Measurements from ENCODE around the gene RAB34. TPM values are rescaled to one million over a fixed set of nuclear protein-coding genes. Genes with fewer than 3 reads are reported as not detected.

The RAB34 gene
- total and polyA plus RNA-seq, 11 donors: 11.5 to 31.7 (median 17.7) TPM

DNA sequence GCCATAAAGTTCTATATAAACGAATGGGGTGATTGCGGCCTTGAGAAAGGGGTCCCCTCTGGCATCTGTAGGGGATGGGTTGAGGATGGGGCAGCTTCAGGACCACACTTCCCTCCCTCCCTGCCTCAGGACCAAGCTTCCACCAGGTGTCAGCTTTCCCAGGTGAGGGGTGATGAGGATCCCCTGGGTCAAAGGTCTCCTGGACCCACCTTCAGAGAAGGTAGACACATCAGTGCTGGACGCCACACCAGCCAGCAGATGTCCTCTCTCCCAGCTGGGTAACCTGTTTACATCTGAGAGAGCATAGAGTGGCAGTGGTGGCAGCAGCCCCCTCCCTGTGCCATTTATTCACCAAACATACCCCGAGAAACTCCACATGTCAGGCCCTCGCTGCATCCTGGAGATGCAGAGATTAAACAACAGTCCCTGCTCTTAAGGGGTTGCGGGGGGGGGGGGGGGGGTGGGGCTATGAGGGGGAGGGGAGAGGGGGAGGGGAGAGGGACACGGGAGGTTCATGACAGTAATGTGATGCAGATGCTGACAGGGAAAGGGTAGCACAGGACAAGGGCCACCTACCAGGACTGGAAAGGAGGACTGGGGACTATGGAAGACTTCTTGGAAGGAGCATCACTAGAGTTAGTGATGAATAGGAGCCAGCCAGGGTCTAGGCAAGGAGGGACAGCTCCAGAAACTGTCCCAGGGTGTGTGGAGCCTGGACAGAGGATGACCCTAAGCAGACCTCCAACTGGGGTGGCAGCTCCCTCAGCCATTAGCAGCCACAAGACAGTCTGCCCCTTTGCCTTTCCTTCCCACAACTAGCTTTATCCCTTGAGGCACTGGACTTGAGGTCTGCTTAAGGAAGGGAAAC is 11.0 kb downstream of the RAB34 start:
- intact Hi-C loops (cut with DNase I): no loop called here
- DNase-seq (no peak), ATAC-seq (no peak)
- Histone ChIP-seq H3K27me3 (no peaks in the 10 kb centered on the region), H3K27ac (no peak overlapping the region), H3K9me3 (no peaks in the 10 kb centered on the region), H3K36me3 (peaks cover 0 to 32% (median 27%) of the 10 kb centered on the region in 9 donors), H3K4me3 (no peak overlapping the region), H3K4me1 (peaks cover 0 to 17% (median 7%) of the 10 kb centered on the region in 12 donors)
- 63 to 73% (median 67%) methylated on average over 6 to 7 of the region's 7 CpGs for WGBS, 4 donors
- TF ChIP-seq POLR2A (IDR thresholded peaks at IDR 0.05): no peak
- TF ChIP-seq, protein P1, sequence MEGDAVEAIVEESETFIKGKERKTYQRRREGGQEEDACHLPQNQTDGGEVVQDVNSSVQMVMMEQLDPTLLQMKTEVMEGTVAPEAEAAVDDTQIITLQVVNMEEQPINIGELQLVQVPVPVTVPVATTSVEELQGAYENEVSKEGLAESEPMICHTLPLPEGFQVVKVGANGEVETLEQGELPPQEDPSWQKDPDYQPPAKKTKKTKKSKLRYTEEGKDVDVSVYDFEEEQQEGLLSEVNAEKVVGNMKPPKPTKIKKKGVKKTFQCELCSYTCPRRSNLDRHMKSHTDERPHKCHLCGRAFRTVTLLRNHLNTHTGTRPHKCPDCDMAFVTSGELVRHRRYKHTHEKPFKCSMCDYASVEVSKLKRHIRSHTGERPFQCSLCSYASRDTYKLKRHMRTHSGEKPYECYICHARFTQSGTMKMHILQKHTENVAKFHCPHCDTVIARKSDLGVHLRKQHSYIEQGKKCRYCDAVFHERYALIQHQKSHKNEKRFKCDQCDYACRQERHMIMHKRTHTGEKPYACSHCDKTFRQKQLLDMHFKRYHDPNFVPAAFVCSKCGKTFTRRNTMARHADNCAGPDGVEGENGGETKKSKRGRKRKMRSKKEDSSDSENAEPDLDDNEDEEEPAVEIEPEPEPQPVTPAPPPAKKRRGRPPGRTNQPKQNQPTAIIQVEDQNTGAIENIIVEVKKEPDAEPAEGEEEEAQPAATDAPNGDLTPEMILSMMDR (IDR thresholded peaks at IDR 0.05): no peak

DNA sequence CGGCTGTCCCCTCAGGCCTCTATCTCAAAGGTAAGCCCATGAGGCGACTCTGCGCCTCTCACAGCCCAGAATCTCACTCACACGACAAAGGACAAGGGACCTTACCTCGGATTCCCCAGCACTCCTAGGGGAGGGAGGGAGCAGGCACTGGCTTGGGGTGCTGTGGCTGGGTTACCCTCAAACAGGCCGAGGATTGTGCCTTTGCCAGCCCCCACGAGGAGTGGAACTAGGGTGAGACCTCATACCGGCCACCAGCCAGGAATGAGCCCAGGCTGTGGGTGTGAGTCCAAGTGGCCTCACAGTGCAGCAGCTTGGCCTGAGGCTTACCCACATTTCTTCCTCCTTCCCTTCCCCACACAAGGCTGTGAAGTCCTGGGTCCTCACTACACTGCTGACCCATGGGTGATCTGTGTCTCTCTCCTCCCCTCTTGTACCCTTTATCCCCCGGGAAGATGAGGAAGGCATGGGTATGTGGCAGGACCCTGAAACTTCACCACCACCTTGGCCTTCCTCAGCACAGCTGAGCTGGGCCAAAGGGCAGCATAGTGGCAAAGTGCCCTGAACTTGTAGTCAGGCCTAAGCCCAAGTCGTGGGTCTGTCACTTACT is 11.8 kb downstream of the RAB34 start:
- DNase-seq (no peak), ATAC-seq (no peak)
- 79 to 89% (median 81%) methylated on average over 8 to 10 of the region's 10 CpGs for WGBS, 4 donors
- TF ChIP-seq, protein P1 (IDR thresholded peaks at IDR 0.05): no peak
- TF ChIP-seq POLR2A (IDR thresholded peaks at IDR 0.05): no peak
- Histone ChIP-seq H3K27ac (no peak overlapping the region), H3K27me3 (no peaks in the 10 kb centered on the region), H3K4me1 (peaks cover 0 to 11% (median 2%) of the 10 kb centered on the region in 12 donors), H3K36me3 (peaks cover 0 to 41% (median 36%) of the 10 kb centered on the region in 9 donors), H3K9me3 (no peaks in the 10 kb centered on the region), H3K4me3 (no peak overlapping the region)
- intact Hi-C loops (cut with DNase I): no loop called here

DNA sequence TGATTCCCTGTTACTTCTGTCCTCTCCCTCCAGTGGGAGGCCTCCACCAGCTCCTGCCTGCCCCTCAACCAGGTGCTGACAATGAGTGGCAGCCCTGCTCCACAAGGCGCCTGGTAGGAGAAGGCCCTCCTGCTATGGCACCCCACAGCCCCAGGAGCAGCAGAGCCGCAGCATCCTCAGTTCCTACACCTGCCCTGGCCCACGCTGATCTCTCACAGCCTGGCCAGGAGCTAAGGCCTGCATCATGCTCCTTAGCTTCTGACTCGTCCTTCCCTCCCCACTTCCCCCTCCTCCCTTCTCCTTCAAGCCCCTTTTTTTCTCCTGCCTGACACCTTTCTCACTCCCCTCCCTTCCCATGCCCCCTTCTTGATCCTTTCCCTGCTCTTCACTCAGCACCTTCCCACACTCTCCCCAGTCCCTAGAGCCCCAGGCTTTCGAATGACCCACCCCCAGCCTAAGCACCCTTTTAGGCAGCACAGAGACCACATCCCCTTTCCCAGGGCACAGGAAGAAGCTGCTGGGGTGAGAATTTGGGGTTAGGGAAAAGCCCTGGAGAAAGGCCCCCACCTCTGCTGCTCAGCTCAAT is 12.5 kb downstream of the RAB34 start:
- ATAC-seq: no peak
- DNase-seq: peak in 1 of 5 donors; percentile 9
- Histone ChIP-seq H3K36me3 (peaks cover 0 to 48% (median 42%) of the 10 kb centered on the region in 9 donors), H3K4me3 (no peak overlapping the region), H3K27ac (no peak overlapping the region), H3K4me1 (peaks cover 0 to 5% (median 0%) of the 10 kb centered on the region in 12 donors), H3K9me3 (no peaks in the 10 kb centered on the region), H3K27me3 (no peaks in the 10 kb centered on the region)
- WGBS, 4 donors: 76 to 83% (median 80%) methylated on average over 5 of the region's 5 CpGs
- TF ChIP-seq, protein P1 (IDR thresholded peaks at IDR 0.05): no peak
- TF ChIP-seq POLR2A (IDR thresholded peaks at IDR 0.05): no peak
- intact Hi-C loops (cut with DNase I): no loop called here

Measured in heart left ventricle (tissue), 16 donors.